Stimulated activated CD8-positive, alpha-beta memory T cell treated with anti-CD3 and anti-CD28 coated beads, Interleukin-7, amount 100 ng/mL, for 1 hour (primary cell): Measurements from ENCODE around the gene C5orf22.
"Not testable (repeated sequence)": the region's sequence is repeated elsewhere in the genome, so short reads cannot be mapped to it uniquely, and the experiment has no call there.

Source experiments
- DNase-seq, 2 donors: peaks; one replicate each; pipeline ENCODE4 v3.0.0-alpha.2; 2020; ENCODE audit warnings: low read depth in 2 of 2

Gene C5orf22

GRCh38 chr5:31531888-31532547 lies at the start of gene C5orf22, which contains the start of gene DROSHA:
C5orf22 (plus strand) TSS chr5:31532301; CDS start chr5:31532393, 92 bp downstream.
DROSHA (minus strand) TSS chr5:31532093; CDS start chr5:31529059, 3,034 bp downstream.
- DNase-seq: peak; percentile 81 to 82

GRCh38 chr5:31485376-31486207 lies 46.5 kb upstream of the C5orf22 start:
- DNase-seq: no peak

GRCh38 chr5:31486441-31486840 lies 45.7 kb upstream of the C5orf22 start:
- DNase-seq: no peak

GRCh38 chr5:31487506-31487905 lies 44.6 kb upstream of the C5orf22 start:
- DNase-seq: no peak

GRCh38 chr5:31492869-31493268 lies 39.2 kb upstream of the C5orf22 start:
- no peak for DNase-seq

- DNase-seq: no peak
These were observed 36.8 kb upstream of the C5orf22 start for GRCh38 chr5:31495336-31495735.

- DNase-seq: no peak
These were observed 35.8 kb upstream of the C5orf22 start for GRCh38 chr5:31496301-31496700.

- no peak for DNase-seq
These were observed 35.2 kb upstream of the C5orf22 start for GRCh38 chr5:31496891-31497290.

GRCh38 chr5:31500256-31500655 lies 31.8 kb upstream of the C5orf22 start:
- DNase-seq: no peak

GRCh38 chr5:31502506-31502905 lies 29.6 kb upstream of the C5orf22 start:
- DNase-seq: no peak

GRCh38 chr5:31504529-31504928 lies 27.6 kb upstream of the C5orf22 start:
- DNase-seq: no peak

GRCh38 chr5:31511305-31511704 lies 20.8 kb upstream of the C5orf22 start:
- DNase-seq: no peak

- no peak for DNase-seq
These were observed 15.3 kb upstream of the C5orf22 start for GRCh38 chr5:31516802-31517201.

- no peak for DNase-seq
These were observed 9.1 kb upstream of the C5orf22 start for GRCh38 chr5:31523041-31523440.

- no peak for DNase-seq
These were observed 1.4 kb upstream of the C5orf22 start for GRCh38 chr5:31530541-31531265.

GRCh38 chr5:31531543-31531887 lies 586 bp upstream of the C5orf22 start:
- no peak for DNase-seq

- no peak for DNase-seq
These were observed 2.5 kb downstream of the C5orf22 start for GRCh38 chr5:31534527-31535046.

- no peak for DNase-seq
These were observed 4.8 kb downstream of the C5orf22 start for GRCh38 chr5:31536873-31537272.

GRCh38 chr5:31537349-31537748 lies 5.2 kb downstream of the C5orf22 start:
- no peak for DNase-seq

GRCh38 chr5:31537851-31538250 lies 5.8 kb downstream of the C5orf22 start:
- no peak for DNase-seq

GRCh38 chr5:31549114-31549513 lies 17.0 kb downstream of the C5orf22 start:
- DNase-seq: not testable (repeated sequence)

GRCh38 chr5:31551878-31552277 lies 19.8 kb downstream of the C5orf22 start:
- DNase-seq: no peak
